Measurements from ENCODE around the gene CACNA2D3. TPM values are rescaled to one million over a fixed set of nuclear protein-coding genes. Genes with fewer than 3 reads are reported as not detected.

CACNA2D3 gene
- total RNA-seq, 1 donor from 2014 or later: 1.3 TPM

DNA sequence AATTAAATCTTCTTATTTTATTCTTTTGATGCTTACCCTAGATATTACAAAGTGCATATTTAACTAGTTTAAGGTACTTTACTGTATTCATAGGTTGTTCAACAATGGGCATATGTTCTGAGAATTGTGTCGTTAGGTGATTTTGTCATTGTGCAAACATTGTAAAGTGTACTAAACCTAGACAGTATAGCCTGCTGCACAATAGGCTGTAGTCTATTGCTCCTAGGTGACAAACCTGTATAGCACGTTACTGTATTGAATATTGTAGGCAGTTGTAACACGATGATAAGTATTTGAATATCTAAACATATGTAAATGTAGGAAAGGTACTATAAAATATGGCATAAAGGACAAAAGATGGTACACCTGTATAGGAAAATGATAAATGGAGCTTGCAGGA is 100.7 kb downstream of the CACNA2D3 start:
- TF ChIP-seq, protein P1, sequence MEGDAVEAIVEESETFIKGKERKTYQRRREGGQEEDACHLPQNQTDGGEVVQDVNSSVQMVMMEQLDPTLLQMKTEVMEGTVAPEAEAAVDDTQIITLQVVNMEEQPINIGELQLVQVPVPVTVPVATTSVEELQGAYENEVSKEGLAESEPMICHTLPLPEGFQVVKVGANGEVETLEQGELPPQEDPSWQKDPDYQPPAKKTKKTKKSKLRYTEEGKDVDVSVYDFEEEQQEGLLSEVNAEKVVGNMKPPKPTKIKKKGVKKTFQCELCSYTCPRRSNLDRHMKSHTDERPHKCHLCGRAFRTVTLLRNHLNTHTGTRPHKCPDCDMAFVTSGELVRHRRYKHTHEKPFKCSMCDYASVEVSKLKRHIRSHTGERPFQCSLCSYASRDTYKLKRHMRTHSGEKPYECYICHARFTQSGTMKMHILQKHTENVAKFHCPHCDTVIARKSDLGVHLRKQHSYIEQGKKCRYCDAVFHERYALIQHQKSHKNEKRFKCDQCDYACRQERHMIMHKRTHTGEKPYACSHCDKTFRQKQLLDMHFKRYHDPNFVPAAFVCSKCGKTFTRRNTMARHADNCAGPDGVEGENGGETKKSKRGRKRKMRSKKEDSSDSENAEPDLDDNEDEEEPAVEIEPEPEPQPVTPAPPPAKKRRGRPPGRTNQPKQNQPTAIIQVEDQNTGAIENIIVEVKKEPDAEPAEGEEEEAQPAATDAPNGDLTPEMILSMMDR (conservative IDR thresholded peaks at IDR 0.05; ENCODE audit: low read depth, low read length): no peak
- H3K4me3 ChIP-seq (ENCODE audit: low read depth, low read length): no peak overlapping the region
- DNase-seq (ENCODE audit: low read depth): no peak

DNA sequence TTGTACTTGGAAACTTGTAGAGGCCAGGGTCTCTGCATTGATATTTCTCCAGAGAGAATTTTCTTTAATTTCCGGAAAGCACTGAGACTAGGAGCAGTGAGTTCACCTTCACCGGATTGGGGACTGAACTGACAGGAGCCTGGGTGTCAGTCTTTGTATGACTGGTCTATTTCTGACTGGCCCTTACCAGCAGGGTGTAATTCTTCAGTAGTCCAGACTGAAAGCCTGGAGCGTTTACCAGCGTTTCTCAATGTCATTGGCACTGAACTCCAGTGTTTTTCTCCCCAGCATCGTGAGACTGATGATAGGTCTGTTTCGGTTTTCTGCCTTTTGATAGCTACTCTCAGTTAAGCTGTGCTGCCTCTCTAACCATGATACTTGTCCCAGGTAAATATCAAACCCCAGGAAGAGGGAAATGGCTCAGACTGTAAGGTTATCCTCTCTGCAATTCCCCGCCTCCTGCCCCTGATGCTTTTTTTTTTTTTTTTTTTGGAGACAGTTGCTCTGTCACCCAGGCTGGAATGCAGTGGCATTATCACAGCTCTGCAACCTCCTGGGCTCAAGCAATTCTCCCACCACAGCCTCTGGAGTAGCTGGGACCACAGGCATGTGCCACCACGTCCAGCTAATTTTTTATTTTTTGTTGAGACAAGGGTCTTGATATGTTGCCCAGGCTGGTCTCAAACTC is 103.6 kb downstream of the CACNA2D3 start:
- TF ChIP-seq, protein P1 (conservative IDR thresholded peaks at IDR 0.05; ENCODE audit: low read depth, low read length): no peak
- H3K4me3 ChIP-seq (ENCODE audit: low read depth, low read length): no peak overlapping the region
- DNase-seq (ENCODE audit: low read depth): no peak

DNA sequence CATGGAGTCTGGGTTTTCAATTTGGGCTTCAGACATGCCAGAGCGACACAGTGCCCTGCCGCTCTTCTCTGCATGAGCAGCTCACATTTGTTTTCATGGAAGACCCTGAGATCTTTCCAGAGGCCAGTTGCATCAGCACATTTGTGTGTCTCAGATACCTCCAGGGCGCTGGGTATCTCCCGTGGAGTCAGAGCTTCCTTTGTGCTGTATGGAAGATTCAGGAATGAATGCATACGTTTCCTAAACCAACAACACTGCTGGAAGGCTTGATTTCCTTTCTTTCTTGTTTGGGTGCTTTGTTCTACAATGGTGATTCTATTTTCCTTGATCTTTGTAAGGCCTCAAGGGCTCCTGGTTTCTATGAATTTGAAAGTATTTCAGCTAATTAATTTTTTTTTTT is 106.5 kb downstream of the CACNA2D3 start:
- TF ChIP-seq, protein P1 (conservative IDR thresholded peaks at IDR 0.05; ENCODE audit: low read depth, low read length): no peak
- DNase-seq (ENCODE audit: low read depth): no peak

DNA sequence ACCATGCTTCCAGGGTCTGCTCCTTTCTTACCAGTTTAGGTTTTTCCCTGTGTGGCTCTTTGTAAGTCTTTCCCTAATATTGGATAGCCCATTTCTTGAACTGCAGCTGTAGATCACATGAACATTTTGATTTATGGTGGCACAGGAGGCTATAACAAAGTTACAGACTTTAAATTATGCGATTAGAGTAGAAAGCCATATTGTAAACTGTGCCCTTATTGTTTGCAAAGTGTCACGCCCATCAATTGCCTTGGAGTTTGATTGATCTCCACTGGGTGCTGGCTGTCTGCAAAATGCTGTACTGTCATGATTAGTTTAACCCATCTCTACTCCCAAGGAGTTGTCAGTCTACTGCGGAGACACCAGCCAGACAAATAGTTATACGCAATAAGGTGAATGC is 110.3 kb downstream of the CACNA2D3 start:
- DNase-seq (ENCODE audit: low read depth): no peak
- TF ChIP-seq, protein P1 (conservative IDR thresholded peaks at IDR 0.05; ENCODE audit: low read depth, low read length): no peak

More for the DNA sequence above, 106.5 kb downstream of the CACNA2D3 start:
- no peak overlapping the region for H3K4me3 ChIP-seq (ENCODE audit: low read depth, low read length)

DNA sequence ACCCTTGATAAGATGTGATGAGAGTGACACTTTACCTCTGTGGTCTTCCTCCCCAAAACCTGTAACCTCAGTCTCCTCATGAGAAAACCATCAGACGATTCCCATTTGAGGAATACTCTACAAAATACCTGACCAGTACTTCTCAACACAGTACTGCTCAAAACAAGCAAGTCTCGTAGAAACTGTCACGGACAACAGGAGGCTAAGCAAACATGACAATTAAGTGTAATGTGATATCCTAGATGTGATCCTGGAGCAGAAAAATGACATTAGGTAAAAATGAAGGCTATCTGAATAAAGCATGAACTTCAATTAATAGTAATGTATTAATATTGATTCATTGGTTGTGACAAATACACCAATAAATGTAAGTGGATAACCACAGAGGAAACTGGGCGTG is 113.6 kb downstream of the CACNA2D3 start:
- no peak overlapping the region for H3K4me3 ChIP-seq (ENCODE audit: low read depth, low read length)
- TF ChIP-seq, protein P1 (conservative IDR thresholded peaks at IDR 0.05; ENCODE audit: low read depth, low read length): no peak
- DNase-seq (ENCODE audit: low read depth): no peak

More for the DNA sequence above, 110.3 kb downstream of the CACNA2D3 start:
- H3K4me3 ChIP-seq (ENCODE audit: low read depth, low read length): no peak overlapping the region

DNA sequence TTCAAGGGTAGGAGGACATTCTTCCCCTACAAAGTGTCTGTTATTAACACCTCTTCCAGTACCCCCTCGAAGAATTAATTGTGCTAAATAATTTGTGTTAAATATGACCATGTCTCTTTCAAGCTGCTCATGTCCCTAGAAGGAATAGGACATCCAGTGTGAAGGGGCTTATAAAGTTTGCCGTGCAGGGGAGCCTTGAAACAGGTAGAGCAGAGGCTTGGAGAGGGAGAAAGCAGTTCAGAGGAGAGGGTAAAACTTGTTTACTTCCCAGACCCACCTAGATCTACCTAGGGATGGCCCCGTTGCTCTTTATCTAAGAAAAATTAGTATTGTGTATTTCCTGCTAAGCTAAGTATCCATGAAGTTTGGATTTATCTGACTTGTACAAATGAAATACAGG is 114.8 kb downstream of the CACNA2D3 start:
- DNase-seq (ENCODE audit: low read depth): no peak
- TF ChIP-seq, protein P1 (conservative IDR thresholded peaks at IDR 0.05; ENCODE audit: low read depth, low read length): no peak

More for the DNA sequence above, 114.8 kb downstream of the CACNA2D3 start:
- no peak overlapping the region for H3K4me3 ChIP-seq (ENCODE audit: low read depth, low read length)

Data from epithelial cell of proximal tubule (primary cell).